HEK293T (cell line): Measurements from ENCODE around the gene TCF7L1.

ENCODE experiments used
- BHLHE40 ChIP-seq: fragments of 450-650 bp; IDR thresholded peaks from 2 replicates; pipeline ENCODE4 v1.6.1; 2016; ENCODE audit warnings: mild to moderate bottlenecking, moderate library complexity, borderline replicate concordance
- ELF4 ChIP-seq: fragments of 450-650 bp; IDR thresholded peaks from 2 replicates; pipeline ENCODE4 v1.6.1; 2017; ENCODE audit warnings: antibody characterized with exemption
- FOXA1 ChIP-seq: fragments of 450-650 bp; IDR thresholded peaks from 2 replicates; pipeline ENCODE4 v1.6.1; 2016; ENCODE audit warnings: mild to moderate bottlenecking
- L3MBTL2 ChIP-seq: fragments of 450-650 bp; conservative IDR thresholded peaks from 2 replicates; pipeline ENCODE4 v1.6.1; 2016; ENCODE audit warnings: mild to moderate bottlenecking
- ZNF384 ChIP-seq: fragments of 450-650 bp; IDR thresholded peaks from 2 replicates; pipeline ENCODE4 v1.6.1; 2016

DNA sequence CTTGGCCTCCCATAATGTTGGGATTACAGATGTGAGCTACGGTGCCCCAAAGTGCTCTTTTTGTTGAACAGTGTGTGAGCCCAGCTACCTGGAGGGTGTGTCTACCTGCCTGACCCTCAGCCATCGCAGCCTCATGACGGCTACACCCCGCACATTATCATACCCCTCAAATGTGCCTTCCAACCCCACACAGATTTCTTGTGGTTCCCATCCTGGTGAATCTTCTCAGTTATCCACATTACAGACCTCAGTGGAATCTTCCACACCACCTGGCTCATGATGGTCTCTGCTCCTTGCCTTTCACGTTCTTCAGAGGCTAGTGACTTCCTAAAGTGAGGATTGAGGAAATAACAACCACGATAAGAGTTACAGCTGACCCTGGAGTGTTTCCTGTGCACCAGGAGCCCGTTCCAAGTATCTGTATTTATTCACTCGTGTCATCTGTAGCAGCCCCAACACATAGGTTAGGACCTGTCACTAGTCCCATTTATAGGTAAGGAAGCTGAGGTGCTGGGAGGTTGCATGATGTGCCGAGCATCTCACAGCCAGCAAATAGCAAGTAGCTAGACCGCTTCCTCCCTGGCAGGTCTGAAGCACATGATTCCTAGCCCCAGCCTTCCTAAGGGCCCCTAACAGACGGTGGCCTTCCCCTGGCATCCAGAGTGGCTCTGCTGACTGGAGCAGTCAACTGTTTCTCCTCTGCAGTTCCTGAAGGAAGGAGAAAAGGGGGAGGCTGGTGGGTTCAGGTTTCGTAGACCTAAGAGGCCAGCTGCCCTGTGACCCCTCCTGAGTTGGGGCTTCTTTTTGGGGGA is 47.3 kb downstream of the TCF7L1 start:
- TF ChIP-seq BHLHE40 (no peak), FOXA1 (no peak), ELF4 (no peak), ZNF384 (no peak), L3MBTL2 (no peak)
